ENCODE data around the gene ARL15.

ARL15 gene

DNA sequence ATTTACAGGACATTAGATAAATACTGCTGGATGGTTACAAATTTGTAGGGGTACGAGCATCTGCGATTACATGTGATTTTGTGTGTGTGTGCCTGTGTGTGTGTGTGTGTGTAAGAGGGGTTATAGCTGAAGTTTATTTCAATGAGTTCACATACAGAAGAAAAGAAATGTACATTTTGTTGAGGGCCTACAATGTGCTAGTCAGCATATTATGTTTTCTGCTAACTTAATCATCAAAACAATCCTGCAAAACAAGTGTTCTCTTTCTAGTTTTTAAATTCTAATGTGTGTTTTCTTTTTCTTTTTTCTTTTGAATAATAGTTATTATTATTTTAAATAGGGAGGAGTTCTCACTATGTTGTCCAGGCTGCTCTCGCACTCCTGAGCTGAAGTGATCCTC lies 305.7 kb downstream of the ARL15 start:
- no peaks in the 10 kb centered on the region for H3K36me3 ChIP-seq
- no peak overlapping the region for H3K4me3 ChIP-seq (ENCODE audit: low read depth in 1 of 2, low read length in 1 of 2)
- TF ChIP-seq, protein P1, sequence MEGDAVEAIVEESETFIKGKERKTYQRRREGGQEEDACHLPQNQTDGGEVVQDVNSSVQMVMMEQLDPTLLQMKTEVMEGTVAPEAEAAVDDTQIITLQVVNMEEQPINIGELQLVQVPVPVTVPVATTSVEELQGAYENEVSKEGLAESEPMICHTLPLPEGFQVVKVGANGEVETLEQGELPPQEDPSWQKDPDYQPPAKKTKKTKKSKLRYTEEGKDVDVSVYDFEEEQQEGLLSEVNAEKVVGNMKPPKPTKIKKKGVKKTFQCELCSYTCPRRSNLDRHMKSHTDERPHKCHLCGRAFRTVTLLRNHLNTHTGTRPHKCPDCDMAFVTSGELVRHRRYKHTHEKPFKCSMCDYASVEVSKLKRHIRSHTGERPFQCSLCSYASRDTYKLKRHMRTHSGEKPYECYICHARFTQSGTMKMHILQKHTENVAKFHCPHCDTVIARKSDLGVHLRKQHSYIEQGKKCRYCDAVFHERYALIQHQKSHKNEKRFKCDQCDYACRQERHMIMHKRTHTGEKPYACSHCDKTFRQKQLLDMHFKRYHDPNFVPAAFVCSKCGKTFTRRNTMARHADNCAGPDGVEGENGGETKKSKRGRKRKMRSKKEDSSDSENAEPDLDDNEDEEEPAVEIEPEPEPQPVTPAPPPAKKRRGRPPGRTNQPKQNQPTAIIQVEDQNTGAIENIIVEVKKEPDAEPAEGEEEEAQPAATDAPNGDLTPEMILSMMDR (IDR thresholded peaks at IDR 0.05) = no peak

GRCh38 chr5:54002779-54003178 lies 307.6 kb downstream of the ARL15 start:
- Histone ChIP-seq H3K36me3 (no peaks in the 10 kb centered on the region), H3K27ac (no peak overlapping the region), H3K27me3 (no peaks in the 10 kb centered on the region), H3K9me3 (no peaks in the 10 kb centered on the region), H3K4me3 (ENCODE audit: low read depth in 1 of 2, low read length in 1 of 2) (no peak overlapping the region), H3K4me1 (ENCODE audit: control insufficient read depth in 1 of 2, insufficient read depth in 1 of 2, low read depth in 1 of 2, low read length in 1 of 2) (no peaks in the 10 kb centered on the region)
- TF ChIP-seq, protein P1 (IDR thresholded peaks at IDR 0.05) = no peak

More for the DNA sequence above, 305.7 kb downstream of the ARL15 start:
- no peaks in the 10 kb centered on the region for H3K4me1 ChIP-seq (ENCODE audit: control insufficient read depth in 1 of 2, insufficient read depth in 1 of 2, low read depth in 1 of 2, low read length in 1 of 2)
- no peaks in the 10 kb centered on the region for H3K9me3 ChIP-seq
- no peak overlapping the region for H3K27ac ChIP-seq
- no peaks in the 10 kb centered on the region for H3K27me3 ChIP-seq

GRCh38 chr5:54001976-54002775 lies 308.2 kb downstream of the ARL15 start:
- H3K4me1 ChIP-seq (ENCODE audit: control insufficient read depth in 1 of 2, insufficient read depth in 1 of 2, low read depth in 1 of 2, low read length in 1 of 2) = no peaks in the 10 kb centered on the region
- H3K9me3 ChIP-seq = no peaks in the 10 kb centered on the region
- TF ChIP-seq, protein P1 (IDR thresholded peaks at IDR 0.05) = no peak
- no peaks in the 10 kb centered on the region for H3K27me3 ChIP-seq
- no peaks in the 10 kb centered on the region for H3K36me3 ChIP-seq
- H3K27ac ChIP-seq = no peak overlapping the region
- no peak overlapping the region for H3K4me3 ChIP-seq (ENCODE audit: low read depth in 1 of 2, low read length in 1 of 2)

DNA sequence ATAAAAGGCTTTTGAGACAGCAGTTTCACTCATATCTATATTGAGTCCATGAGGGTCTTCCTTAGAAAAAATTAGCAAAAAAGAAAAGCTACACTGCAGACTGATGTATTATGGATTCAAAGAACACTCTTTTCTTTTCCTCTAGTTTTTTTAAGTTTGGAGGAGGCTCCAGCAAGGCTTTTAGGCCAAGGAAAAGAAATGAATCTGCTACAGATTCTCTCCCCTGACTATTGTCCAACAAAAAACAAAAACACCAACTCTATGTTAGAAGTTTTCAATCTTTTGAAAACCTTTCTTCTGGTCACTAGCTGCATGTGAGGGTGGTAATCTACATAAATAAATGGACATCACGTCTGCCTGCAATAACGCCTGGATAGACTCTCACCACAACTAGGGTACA lies 310.4 kb downstream of the ARL15 start:
- Histone ChIP-seq H3K36me3 (no peaks in the 10 kb centered on the region), H3K9me3 (no peaks in the 10 kb centered on the region), H3K27ac (no peak overlapping the region), H3K4me1 (ENCODE audit: control insufficient read depth in 1 of 2, insufficient read depth in 1 of 2, low read depth in 1 of 2, low read length in 1 of 2) (no peaks in the 10 kb centered on the region), H3K4me3 (ENCODE audit: low read depth in 1 of 2, low read length in 1 of 2) (no peak overlapping the region), H3K27me3 (no peaks in the 10 kb centered on the region)
- TF ChIP-seq, protein P1 (IDR thresholded peaks at IDR 0.05) = no peak

GRCh38 chr5:53997736-53998627 lies 312.4 kb downstream of the ARL15 start:
- TF ChIP-seq, protein P1 (IDR thresholded peaks at IDR 0.05) = no peak
- Histone ChIP-seq H3K4me3 (ENCODE audit: low read depth in 1 of 2, low read length in 1 of 2) (no peak overlapping the region), H3K9me3 (no peaks in the 10 kb centered on the region), H3K27ac (no peak overlapping the region), H3K27me3 (no peaks in the 10 kb centered on the region), H3K36me3 (no peaks in the 10 kb centered on the region), H3K4me1 (ENCODE audit: control insufficient read depth in 1 of 2, insufficient read depth in 1 of 2, low read depth in 1 of 2, low read length in 1 of 2) (no peaks in the 10 kb centered on the region)

Measured in neutrophil (primary cell).